ENCODE results near the gene APLF.

Gene APLF

DNA sequence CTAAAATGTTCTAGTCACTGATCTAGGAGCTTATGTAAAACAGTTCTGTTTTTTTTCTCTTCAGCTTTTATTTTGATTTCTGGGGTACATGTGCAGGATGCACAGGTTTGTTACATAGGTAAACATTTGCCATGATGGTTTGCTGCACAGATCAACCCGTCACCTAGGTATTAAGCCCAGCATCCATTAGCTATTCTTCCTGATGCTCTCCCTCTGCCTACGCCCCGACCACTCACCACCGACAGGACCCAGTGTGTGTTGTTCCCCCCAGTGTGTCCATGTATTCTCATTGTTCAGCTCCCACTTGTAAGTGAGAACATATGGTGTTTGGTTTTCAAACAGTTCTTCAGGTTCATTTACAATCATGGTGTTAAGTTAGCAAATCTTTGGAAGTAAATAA lies 91.2 kb downstream of the APLF start:
- Histone ChIP-seq H3K9ac (no peak overlapping the region), H3K79me2 (ENCODE audit: insufficient read depth, low read depth) (no peaks in the 10 kb centered on the region), H3K27me3 (ENCODE audit: insufficient read depth, low read depth) (no peaks in the 10 kb centered on the region), H3K4me2 (no peak overlapping the region), H3K36me3 (ENCODE audit: insufficient read depth) (no peaks in the 10 kb centered on the region), H2AFZ (ENCODE audit: low read depth) (no peak overlapping the region), H3K4me1 (ENCODE audit: low read depth, poor library complexity, severe bottlenecking) (no peaks in the 10 kb centered on the region), H3K27ac (no peak overlapping the region), H3K4me3 (IDR thresholded peaks at IDR 0.05; ENCODE audit: insufficient read depth, low read depth, low read length) (no peak overlapping the region), H4K20me1 (ENCODE audit: insufficient read depth) (no peaks in the 10 kb centered on the region)
- TF ChIP-seq, protein P1, sequence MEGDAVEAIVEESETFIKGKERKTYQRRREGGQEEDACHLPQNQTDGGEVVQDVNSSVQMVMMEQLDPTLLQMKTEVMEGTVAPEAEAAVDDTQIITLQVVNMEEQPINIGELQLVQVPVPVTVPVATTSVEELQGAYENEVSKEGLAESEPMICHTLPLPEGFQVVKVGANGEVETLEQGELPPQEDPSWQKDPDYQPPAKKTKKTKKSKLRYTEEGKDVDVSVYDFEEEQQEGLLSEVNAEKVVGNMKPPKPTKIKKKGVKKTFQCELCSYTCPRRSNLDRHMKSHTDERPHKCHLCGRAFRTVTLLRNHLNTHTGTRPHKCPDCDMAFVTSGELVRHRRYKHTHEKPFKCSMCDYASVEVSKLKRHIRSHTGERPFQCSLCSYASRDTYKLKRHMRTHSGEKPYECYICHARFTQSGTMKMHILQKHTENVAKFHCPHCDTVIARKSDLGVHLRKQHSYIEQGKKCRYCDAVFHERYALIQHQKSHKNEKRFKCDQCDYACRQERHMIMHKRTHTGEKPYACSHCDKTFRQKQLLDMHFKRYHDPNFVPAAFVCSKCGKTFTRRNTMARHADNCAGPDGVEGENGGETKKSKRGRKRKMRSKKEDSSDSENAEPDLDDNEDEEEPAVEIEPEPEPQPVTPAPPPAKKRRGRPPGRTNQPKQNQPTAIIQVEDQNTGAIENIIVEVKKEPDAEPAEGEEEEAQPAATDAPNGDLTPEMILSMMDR (conservative IDR thresholded peaks at IDR 0.05; ENCODE audit: low read depth, low read length), result no peak

- no peaks in the 10 kb centered on the region for H3K27me3 ChIP-seq (ENCODE audit: insufficient read depth, low read depth)
- no peaks in the 10 kb centered on the region for H3K4me1 ChIP-seq (ENCODE audit: low read depth, poor library complexity, severe bottlenecking)
- H3K9ac ChIP-seq, result no peak overlapping the region
- H3K4me3 ChIP-seq (IDR thresholded peaks at IDR 0.05; ENCODE audit: insufficient read depth, low read depth, low read length), result no peak overlapping the region
- H3K27ac ChIP-seq, result no peak overlapping the region
- no peaks in the 10 kb centered on the region for H4K20me1 ChIP-seq (ENCODE audit: insufficient read depth)
- no peak overlapping the region for H2AFZ ChIP-seq (ENCODE audit: low read depth)
- TF ChIP-seq, protein P1 (conservative IDR thresholded peaks at IDR 0.05; ENCODE audit: low read depth, low read length), result no peak
- no peaks in the 10 kb centered on the region for H3K79me2 ChIP-seq (ENCODE audit: insufficient read depth, low read depth)
- no peak overlapping the region for H3K4me2 ChIP-seq
- no peaks in the 10 kb centered on the region for H3K36me3 ChIP-seq (ENCODE audit: insufficient read depth)
Observed at GRCh38 chr2:68559692-68560091, 92.3 kb downstream of the APLF start.

- H3K27me3 ChIP-seq (ENCODE audit: insufficient read depth, low read depth), result no peaks in the 10 kb centered on the region
- no peaks in the 10 kb centered on the region for H3K36me3 ChIP-seq (ENCODE audit: insufficient read depth)
- no peaks in the 10 kb centered on the region for H3K4me1 ChIP-seq (ENCODE audit: low read depth, poor library complexity, severe bottlenecking)
- H2AFZ ChIP-seq (ENCODE audit: low read depth), result no peak overlapping the region
- H3K4me3 ChIP-seq (IDR thresholded peaks at IDR 0.05; ENCODE audit: insufficient read depth, low read depth, low read length), result no peak overlapping the region
- no peak overlapping the region for H3K9ac ChIP-seq
- no peaks in the 10 kb centered on the region for H4K20me1 ChIP-seq (ENCODE audit: insufficient read depth)
- H3K27ac ChIP-seq, result no peak overlapping the region
- H3K4me2 ChIP-seq, result no peak overlapping the region
- H3K79me2 ChIP-seq (ENCODE audit: insufficient read depth, low read depth), result no peaks in the 10 kb centered on the region
- TF ChIP-seq, protein P1 (conservative IDR thresholded peaks at IDR 0.05; ENCODE audit: low read depth, low read length), result no peak
Observed at GRCh38 chr2:68560545-68560944, 93.2 kb downstream of the APLF start.

DNA sequence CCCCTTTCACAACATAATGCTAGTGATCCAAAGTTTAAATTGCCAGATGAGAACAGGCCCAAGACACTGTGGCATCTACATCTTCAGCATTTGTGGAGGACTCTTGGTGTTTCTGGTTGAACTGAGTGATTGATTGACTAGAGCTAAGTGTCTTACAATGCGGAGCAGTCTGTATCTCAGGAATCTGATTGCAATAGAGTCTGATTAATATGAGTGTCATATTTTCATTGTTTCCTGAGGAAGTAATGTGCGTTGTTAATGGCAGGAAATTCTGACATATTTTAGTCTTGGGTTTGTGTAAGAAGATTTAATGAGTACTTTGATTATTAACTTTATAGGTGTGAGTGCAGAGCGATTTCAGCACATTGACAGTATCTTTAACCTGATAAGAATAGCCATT lies 94.0 kb downstream of the APLF start:
- Histone ChIP-seq H3K4me3 (IDR thresholded peaks at IDR 0.05; ENCODE audit: insufficient read depth, low read depth, low read length) (no peak overlapping the region), H3K36me3 (ENCODE audit: insufficient read depth) (no peaks in the 10 kb centered on the region), H3K9ac (no peak overlapping the region), H3K4me2 (no peak overlapping the region), H3K79me2 (ENCODE audit: insufficient read depth, low read depth) (no peaks in the 10 kb centered on the region), H3K27ac (no peak overlapping the region), H2AFZ (ENCODE audit: low read depth) (no peak overlapping the region), H4K20me1 (ENCODE audit: insufficient read depth) (no peaks in the 10 kb centered on the region), H3K4me1 (ENCODE audit: low read depth, poor library complexity, severe bottlenecking) (no peaks in the 10 kb centered on the region), H3K27me3 (ENCODE audit: insufficient read depth, low read depth) (no peaks in the 10 kb centered on the region)
- TF ChIP-seq, protein P1 (conservative IDR thresholded peaks at IDR 0.05; ENCODE audit: low read depth, low read length), result no peak

Measured in KMS-11 (cell line).